H9 (cell line): Measurements from ENCODE around the gene SNX14. TPM values are rescaled to one million over a fixed set of nuclear protein-coding genes. Genes with fewer than 3 reads are reported as not detected.

Experiments used
- DNase-seq: peaks from one replicate; pipeline ENCODE4 v3.0.0-alpha.2; 2017
- H2AFZ ChIP-seq: one replicate; pipeline ENCODE4 v1.6.1; 2013; ENCODE audit warnings: mild to moderate bottlenecking, low read length, control low read depth, moderate library complexity
- H2AK5ac ChIP-seq: 2 replicates; pipeline ENCODE4 v1.6.1; 2013; ENCODE audit warnings: low read length, control low read depth, mixed read lengths; ENCODE audit not compliant: insufficient read length
- H2BK120ac ChIP-seq: one replicate; pipeline ENCODE4 v1.6.1; 2013; ENCODE audit warnings: low read depth, mild to moderate bottlenecking, low read length, control low read depth, inconsistent platforms; ENCODE audit not compliant: poor library complexity, severe bottlenecking
- H2BK12ac ChIP-seq: 2 replicates; pipeline ENCODE4 v1.6.1; 2013; ENCODE audit warnings: low read length, control low read depth, mixed read lengths, low read depth; ENCODE audit not compliant: insufficient read length
- H2BK15ac ChIP-seq: 2 replicates; pipeline ENCODE4 v1.6.1; 2013; ENCODE audit warnings: low read depth, low read length, control low read depth
- H2BK20ac ChIP-seq: one replicate; pipeline ENCODE4 v1.6.1; 2013; ENCODE audit warnings: low read depth, mild to moderate bottlenecking, low read length, control low read depth, inconsistent platforms; ENCODE audit not compliant: poor library complexity, severe bottlenecking
- H2BK5ac ChIP-seq: 2 replicates; pipeline ENCODE4 v1.6.1; 2013; ENCODE audit warnings: low read length, control low read depth, mixed read lengths; ENCODE audit not compliant: insufficient read length
- H3K14ac ChIP-seq: 2 replicates; pipeline ENCODE4 v1.6.1; 2013; ENCODE audit warnings: low read length, control low read depth; ENCODE audit not compliant: insufficient read depth
- H3K18ac ChIP-seq: 2 replicates; pipeline ENCODE4 v1.6.1; 2013; ENCODE audit warnings: low read depth, mild to moderate bottlenecking, mixed read lengths, low read length, control low read depth; ENCODE audit not compliant: insufficient read length
- H3K23ac ChIP-seq: 2 replicates; pipeline ENCODE4 v1.6.1; 2013; ENCODE audit warnings: low read length, control low read depth, mixed read lengths, low read depth; ENCODE audit not compliant: insufficient read length
- H3K23me2 ChIP-seq: 2 replicates; pipeline ENCODE4 v1.6.1; 2013; ENCODE audit warnings: low read depth, mild to moderate bottlenecking, mixed read lengths, low read length, control low read depth; ENCODE audit not compliant: insufficient read length, poor library complexity, severe bottlenecking
- H3K27ac ChIP-seq: 2 replicates; pipeline ENCODE4 v1.5.1; 2013; ENCODE audit warnings: low read length, control low read depth, mixed read lengths, low read depth; ENCODE audit not compliant: insufficient read length
- H3K27me3 ChIP-seq: 2 replicates; pipeline ENCODE4 v1.6.1; 2013; ENCODE audit warnings: low read length, control low read depth, inconsistent platforms; ENCODE audit not compliant: insufficient read depth
- H3K4ac ChIP-seq: 2 replicates; pipeline ENCODE4 v1.6.1; 2013; ENCODE audit warnings: low read depth, mild to moderate bottlenecking, control low read depth, inconsistent platforms, low read length, moderate library complexity
- H3K4me1 ChIP-seq: 2 replicates; pipeline ENCODE4 v1.6.1; 2013; ENCODE audit warnings: low read length, control low read depth, inconsistent platforms; ENCODE audit not compliant: insufficient read depth
- H3K4me2 ChIP-seq: 2 replicates; pipeline ENCODE4 v1.6.1; 2013; ENCODE audit warnings: low read length, control low read depth, mixed read lengths; ENCODE audit not compliant: insufficient read length, insufficient read depth
- H3K56ac ChIP-seq: 2 replicates; pipeline ENCODE4 v1.6.1; 2013; ENCODE audit warnings: low read depth, mild to moderate bottlenecking, mixed read lengths, low read length, control low read depth; ENCODE audit not compliant: insufficient read length
- H3K79me1 ChIP-seq: 2 replicates; pipeline ENCODE4 v1.6.1; 2013; ENCODE audit warnings: low read depth, mild to moderate bottlenecking, moderate library complexity, low read length, control low read depth, inconsistent platforms; ENCODE audit not compliant: insufficient read depth, poor library complexity, severe bottlenecking
- H3K79me2 ChIP-seq: 2 replicates; pipeline ENCODE4 v1.6.1; 2013; ENCODE audit warnings: low read length, control low read depth, inconsistent platforms; ENCODE audit not compliant: insufficient read depth
- H3K9ac ChIP-seq: 2 replicates; pipeline ENCODE4 v1.6.1; 2013; ENCODE audit warnings: low read length, control low read depth, mixed read lengths; ENCODE audit not compliant: insufficient read length; ENCODE audit errors: extremely low read depth
- H3K9me3 ChIP-seq: one replicate; pipeline ENCODE4 v1.6.1; 2013; ENCODE audit warnings: low read depth, low read length, inconsistent platforms; ENCODE audit not compliant: control insufficient read depth
- H3T11ph ChIP-seq: one replicate; pipeline ENCODE4 v1.6.1; 2013; ENCODE audit warnings: mild to moderate bottlenecking, low read length, control low read depth, inconsistent platforms
- H4K20me1 ChIP-seq: one replicate; pipeline ENCODE4 v1.6.1; 2013; ENCODE audit not compliant: control insufficient read depth, insufficient read length, insufficient read depth
- H4K5ac ChIP-seq: 2 replicates; pipeline ENCODE4 v1.6.1; 2013; ENCODE audit warnings: low read depth, mild to moderate bottlenecking, mixed read lengths, low read length, control low read depth; ENCODE audit not compliant: insufficient read length
- H4K8ac ChIP-seq: replicated peaks from 2 replicates; pipeline ENCODE4 v1.6.1; 2013; ENCODE audit warnings: low read length, control low read depth, mixed read lengths, low read depth; ENCODE audit not compliant: insufficient read length
- H4K91ac ChIP-seq: 2 replicates; pipeline ENCODE4 v1.6.1; 2013; ENCODE audit warnings: low read depth, mild to moderate bottlenecking, moderate library complexity, mixed read lengths, low read length, control low read depth; ENCODE audit not compliant: insufficient read length
- H3K27ac Mint-ChIP-seq, 3 experiments: 2 replicates in 2 of 3; 3 replicates in 1 of 3; pipeline ENCODE4 v1.8.0; 2020 to 2021; ENCODE audit warnings: mixed read lengths in 3 of 3, mild to moderate bottlenecking in 1 of 3, moderate library complexity in 1 of 3
- H3K27me3 Mint-ChIP-seq: 2 replicates; pipeline ENCODE4 v1.8.0; 2021; ENCODE audit warnings: low read depth, mild to moderate bottlenecking, moderate library complexity, mixed read lengths
- H3K36me3 Mint-ChIP-seq, 3 experiments: 2 replicates in 2 of 3; 3 replicates in 1 of 3; pipeline ENCODE4 v1.8.0; 2020 to 2021; ENCODE audit warnings: low read depth in 3 of 3, mixed read lengths in 3 of 3; ENCODE audit not compliant: insufficient read depth in 1 of 3
- H3K4me1 Mint-ChIP-seq, 2 experiments: 2 replicates each; pipeline ENCODE4 v1.8.0; 2020; ENCODE audit warnings: mixed read lengths in 2 of 2
- H3K4me3 Mint-ChIP-seq, 2 experiments: 2 replicates in 1 of 2; 3 replicates in 1 of 2; pipeline ENCODE4 v1.8.0; 2020 to 2021; ENCODE audit warnings: mild to moderate bottlenecking in 2 of 2, mixed read lengths in 2 of 2, moderate library complexity in 1 of 2
- H3K9me3 Mint-ChIP-seq, 2 experiments: 2 replicates in 1 of 2; 3 replicates in 1 of 2; pipeline ENCODE4 v1.8.0; 2020; ENCODE audit warnings: mild to moderate bottlenecking in 2 of 2, mixed read lengths in 2 of 2, moderate library complexity in 1 of 2
- CTCF ChIP-seq: fragments of 200-600 bp; sonication (generic); conservative IDR thresholded peaks from 3 replicates; pipeline ENCODE4 v1.8.0; 2021; ENCODE audit warnings: antibody characterized with exemption, mild to moderate bottlenecking
- WGBS: extraction: QIAGEN DNeasy Blood & Tissue Kit; methylation state at CpG from one replicate; pipeline ENCODE4 v1.1.7; 2013; ENCODE audit warnings: missing lambda C conversion rate, low lambda C conversion rate, mixed read lengths; ENCODE audit not compliant: insufficient read length; ENCODE audit errors: extremely low coverage; 5-methylcytosine and 5-hydroxymethylcytosine counted together
- total RNA-seq: library from RNA; stranded (reverse); gene quantifications from 2 replicates; pipeline ENCODE4 v1.2.1, GENCODE V29; 2021

The SNX14 gene
- total RNA-seq, 1 experiment from 2014 or later, result 33.0 TPM

DNA sequence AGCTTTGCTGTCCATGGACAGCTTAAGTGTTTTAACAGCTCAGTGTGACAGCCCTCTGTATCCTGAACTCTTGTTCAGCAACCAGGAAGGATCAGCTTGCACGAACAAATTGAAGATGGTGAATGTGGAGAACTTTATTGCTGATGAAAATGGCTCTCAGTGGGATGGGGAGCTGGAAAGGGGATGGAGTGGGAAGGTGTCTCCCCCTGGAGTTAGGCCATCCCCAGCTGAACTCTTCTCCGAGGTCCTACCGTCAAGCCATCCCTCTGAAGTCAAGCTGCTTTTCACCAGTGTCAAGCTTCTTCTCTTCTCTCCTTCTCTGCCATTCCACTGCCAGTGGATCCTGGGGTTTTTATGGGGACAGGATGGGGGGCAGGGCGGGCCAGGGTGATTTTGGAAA lies 117.1 kb downstream of the SNX14 start:
- Histone ChIP-seq H2AFZ (no peak overlapping the region), H3K79me1 (no peaks in the 10 kb centered on the region), H4K5ac (no peak overlapping the region), H4K8ac (no peak overlapping the region), H3K4me2 (no peak overlapping the region), H3K4me1 (no peaks in the 10 kb centered on the region), H2BK15ac (no peak overlapping the region), H2BK120ac (no peak overlapping the region), H3K56ac (no peak overlapping the region), H3K27me3 (no peaks in the 10 kb centered on the region), H3K27ac (no peak overlapping the region), H3K4ac (no peak overlapping the region), H3K14ac (no peak overlapping the region), H3T11ph (no peak overlapping the region), H4K91ac (no peak overlapping the region), H2BK5ac (no peak overlapping the region), H3K79me2 (no peaks in the 10 kb centered on the region), H2AK5ac (no peak overlapping the region), H4K20me1 (no peaks in the 10 kb centered on the region), H3K23me2 (no peaks in the 10 kb centered on the region), H3K9me3 (no peaks in the 10 kb centered on the region), H3K18ac (no peak overlapping the region), H2BK20ac (no peak overlapping the region), H3K9ac (no peak overlapping the region), H2BK12ac (no peak overlapping the region), H3K23ac (no peak overlapping the region)
- H3K36me3 Mint-ChIP-seq, result peaks cover 0 to 13% (median 3%) of the 10 kb centered on the region in 3 experiments; a peak in 3 of 7 replicates
- no peak for DNase-seq
- no peak for TF ChIP-seq CTCF
- no peak overlapping the region for H3K27ac Mint-ChIP-seq
- no peaks in the 10 kb centered on the region for H3K27me3 Mint-ChIP-seq
- no peak overlapping the region for H3K4me3 Mint-ChIP-seq
- peaks cover 10 to 15% of the 10 kb centered on the region in 2 experiments for H3K9me3 Mint-ChIP-seq
- WGBS, result no CpG with 5 or more reads among the region's 4 CpGs
- H3K4me1 Mint-ChIP-seq, result peaks cover 0 to 2% of the 10 kb centered on the region in 2 experiments; a peak in 2 of 4 replicates
